NCI-H187 treated with DMSO at 0.1 percent for 48 hours (cell line): ENCODE measurements around the gene CCDC196.
"Not testable (repeated sequence)": the region's sequence is repeated elsewhere in the genome, so short reads cannot be mapped to it uniquely, and the experiment has no call there.

Source experiments
- DNase-seq: peaks from one replicate; lab custom pipeline; 2025; lab: John Stamatoyannopoulos, UW

CCDC196 gene

DNA sequence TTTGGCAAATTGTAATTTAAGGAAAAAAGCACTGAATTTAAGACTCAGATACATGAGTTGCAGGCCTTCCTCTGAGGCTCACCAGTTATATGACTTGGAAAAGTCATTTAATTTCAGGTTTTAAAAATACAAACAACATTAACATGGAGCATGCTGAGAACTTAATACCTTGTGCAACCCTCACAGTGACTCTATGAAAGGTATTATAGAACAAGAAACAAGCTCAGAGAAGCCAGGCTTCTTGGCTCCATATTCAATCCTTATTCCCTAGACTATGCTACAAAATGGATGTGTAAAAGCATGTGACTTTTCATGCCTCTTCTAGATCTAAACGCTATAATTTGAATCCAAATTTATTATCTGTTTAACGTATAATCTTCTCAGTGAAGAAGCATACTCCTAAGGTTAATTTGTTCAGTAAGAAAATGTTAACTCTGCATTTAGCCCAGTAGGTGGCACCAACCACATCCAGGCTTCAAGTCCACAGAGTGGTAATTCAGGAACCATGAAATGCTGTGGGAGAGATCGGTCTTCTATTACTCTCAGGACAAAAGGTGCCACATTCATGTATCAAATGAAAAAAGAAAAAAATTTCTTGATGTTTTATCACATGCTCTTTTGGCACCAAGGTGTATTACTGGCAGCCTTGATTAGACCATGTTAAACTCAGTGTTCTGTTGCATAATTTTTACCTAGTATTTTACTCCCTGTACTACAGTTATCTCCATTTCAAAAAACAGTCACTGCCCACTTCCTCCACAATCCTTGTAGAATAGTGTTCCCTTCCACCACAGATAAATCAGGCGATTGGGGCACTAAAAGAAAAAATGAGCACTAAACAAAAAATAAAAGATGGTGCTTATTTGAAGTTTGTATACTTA, 9.3 kb downstream of the CCDC196 start:
- DNase-seq = peak; percentile 68

- DNase-seq = no peak
These were observed 10.1 kb downstream of the CCDC196 start for GRCh38 chr14:66496188-66496807.

- no peak for DNase-seq
These were observed 10.7 kb downstream of the CCDC196 start for GRCh38 chr14:66496911-66497310.

- no peak for DNase-seq
These were observed 12.1 kb downstream of the CCDC196 start for GRCh38 chr14:66498311-66498710.

DNA sequence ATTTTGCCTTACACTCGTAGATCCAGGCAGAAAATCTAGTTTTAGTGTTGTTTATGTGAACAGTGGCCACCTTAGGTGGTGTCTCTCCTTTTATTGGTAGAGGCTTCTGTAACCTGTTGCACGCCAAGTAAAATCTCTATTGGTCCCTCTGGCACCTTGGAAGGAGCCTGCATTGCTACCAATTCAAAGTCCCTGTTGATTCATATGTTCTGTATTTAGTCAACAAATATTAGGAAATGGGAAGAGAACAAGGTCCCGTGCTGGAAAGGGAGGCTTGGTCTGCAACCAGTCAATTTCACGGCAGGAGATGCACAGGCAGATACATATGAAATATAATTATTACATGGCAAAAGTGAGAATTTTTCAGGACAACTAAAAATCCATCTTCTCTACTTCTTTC, 15.4 kb downstream of the CCDC196 start:
- DNase-seq = no peak

DNA sequence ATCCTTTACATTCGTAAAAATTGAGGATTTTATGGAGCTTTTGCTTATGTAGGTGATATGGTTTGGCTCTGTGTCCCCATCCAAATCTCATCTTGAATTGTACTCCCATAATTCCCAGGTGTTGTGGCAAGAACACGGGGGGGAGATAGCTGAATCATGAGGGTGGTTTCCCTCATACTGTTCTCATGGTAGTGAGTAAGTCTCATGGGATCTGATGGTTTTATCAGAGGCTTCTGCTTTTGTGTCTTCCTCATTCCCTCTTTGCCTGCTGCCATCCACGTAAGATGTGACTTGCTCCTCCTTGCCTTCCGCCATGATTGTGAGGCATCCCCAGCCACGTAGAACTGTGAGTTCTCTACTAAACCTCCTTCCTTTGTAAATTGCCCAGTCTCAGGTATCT, 16.7 kb downstream of the CCDC196 start:
- DNase-seq = not testable (repeated sequence)

DNA sequence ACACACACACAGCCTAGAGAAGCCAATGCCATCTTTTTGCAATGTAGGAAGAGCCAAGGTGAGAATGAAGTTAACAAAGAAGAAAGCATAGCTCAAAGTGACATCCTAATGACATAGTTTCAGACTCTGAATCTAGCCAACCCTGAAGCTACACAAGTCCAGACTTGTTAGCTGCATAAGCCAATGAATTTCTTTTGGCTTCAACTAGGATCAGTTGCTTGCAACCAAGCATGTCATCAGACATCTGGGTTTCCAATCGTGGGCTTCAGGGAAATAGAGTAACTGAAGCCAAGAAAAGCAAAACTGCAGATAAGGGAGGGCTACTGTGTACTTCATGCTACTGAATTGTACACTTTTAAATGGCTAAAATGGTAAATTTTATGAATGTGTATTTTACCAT, 17.4 kb downstream of the CCDC196 start:
- DNase-seq = no peak

DNA sequence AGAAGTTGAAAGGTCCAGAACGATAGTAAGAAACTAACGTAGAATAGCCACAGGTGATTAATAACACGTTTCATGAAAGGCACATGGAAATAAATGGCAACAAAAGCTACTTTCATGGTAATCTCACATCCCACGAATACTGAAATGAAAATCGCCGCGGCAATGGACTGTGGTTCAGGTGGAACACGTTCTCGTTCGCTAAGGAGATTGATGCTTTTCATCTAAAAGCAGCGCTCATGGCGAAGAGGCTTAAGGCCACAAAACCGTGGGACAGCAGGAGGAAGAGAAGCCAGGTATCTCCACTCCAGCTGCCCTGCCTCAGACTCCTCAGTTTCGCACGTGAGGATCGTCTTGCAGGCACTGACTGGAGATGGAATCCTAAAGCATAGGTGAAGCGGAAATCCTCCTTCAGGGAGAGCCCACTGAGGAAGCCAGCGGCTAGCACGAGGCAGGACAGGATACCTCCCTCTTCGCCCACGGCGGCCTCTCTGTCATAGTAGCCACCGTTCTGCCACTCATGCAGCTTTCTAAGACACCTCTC, 21.1 kb downstream of the CCDC196 start:
- peak; percentile 65 for DNase-seq

- peak; percentile 95 for DNase-seq
These were observed 21.8 kb downstream of the CCDC196 start, which contains the start of gene GPHN for GRCh38 chr14:66507722-66508546. Gene GPHN (plus strand): TSS chr14:66508147.

GRCh38 chr14:66508547-66508845, 22.3 kb downstream of the CCDC196 start:
- no peak for DNase-seq

- DNase-seq = no peak
These were observed 22.9 kb downstream of the CCDC196 start for GRCh38 chr14:66508846-66509621.

- no peak for DNase-seq
These were observed 23.7 kb downstream of the CCDC196 start for GRCh38 chr14:66509874-66510273.

DNA sequence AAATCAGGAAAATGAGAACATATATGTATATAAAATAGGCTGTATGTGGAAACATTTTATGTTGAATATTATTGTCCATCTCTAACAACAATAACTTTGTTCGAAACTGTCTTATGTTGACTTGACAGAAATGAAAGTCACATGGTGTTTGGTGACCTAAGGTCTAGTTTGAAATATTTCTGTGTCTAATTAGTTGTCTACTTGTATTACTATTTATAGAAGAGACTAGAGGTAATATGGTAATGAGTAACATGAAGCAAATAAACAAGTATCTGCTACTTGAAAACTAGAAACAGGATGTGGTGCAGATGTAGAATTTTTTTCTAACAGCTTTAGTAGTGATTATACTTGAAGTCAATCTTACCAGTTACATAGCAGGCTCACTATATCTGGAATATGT, 25.7 kb downstream of the CCDC196 start:
- no peak for DNase-seq

- DNase-seq = no peak
These were observed 28.0 kb downstream of the CCDC196 start for GRCh38 chr14:66514213-66514612.

GRCh38 chr14:66530526-66530925, 44.4 kb downstream of the CCDC196 start:
- DNase-seq = no peak

GRCh38 chr14:66539034-66539433, 52.9 kb downstream of the CCDC196 start:
- no peak for DNase-seq

GRCh38 chr14:66540038-66540437, 53.9 kb downstream of the CCDC196 start:
- DNase-seq = no peak

DNA sequence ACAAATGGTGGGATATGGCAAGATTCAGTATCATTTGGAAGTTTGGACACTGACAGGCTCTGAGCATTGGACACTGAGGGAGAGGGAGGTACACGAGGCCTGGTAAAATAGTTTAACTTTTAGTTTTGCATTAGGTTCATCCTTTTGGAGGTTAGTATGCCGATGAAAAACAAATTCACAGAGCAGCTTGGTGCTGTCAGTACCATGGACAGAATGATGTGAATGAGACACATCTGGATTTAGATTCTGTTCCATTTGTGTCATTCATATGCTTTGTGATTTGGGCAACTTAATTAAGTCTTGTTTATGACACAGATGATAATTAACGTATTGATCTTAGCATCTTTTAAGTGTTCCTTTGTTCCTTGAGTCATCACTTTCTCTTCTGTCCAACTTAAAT, 55.5 kb downstream of the CCDC196 start:
- no peak for DNase-seq

- no peak for DNase-seq
These were observed 57.8 kb downstream of the CCDC196 start for GRCh38 chr14:66543996-66544395.

DNA sequence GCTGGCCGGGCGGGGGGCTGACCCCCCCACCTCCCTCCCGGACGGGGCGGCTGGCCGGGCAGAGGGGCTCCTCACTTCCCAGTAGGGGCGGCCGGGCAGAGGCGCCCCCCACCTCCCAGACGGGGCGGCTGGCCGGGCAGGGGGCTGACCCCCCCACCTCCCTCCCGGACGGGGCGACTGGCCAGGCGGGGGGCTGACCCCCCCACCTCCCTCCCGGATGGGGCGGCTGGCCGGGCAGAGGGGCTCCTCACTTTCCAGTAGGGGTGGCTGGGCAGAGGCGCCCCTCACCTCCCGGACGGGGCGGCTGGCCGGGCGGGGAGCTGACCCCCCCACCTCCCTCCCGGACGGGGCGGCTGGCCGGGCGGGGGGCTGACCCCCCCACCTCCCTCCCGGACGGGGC, 59.0 kb downstream of the CCDC196 start:
- not testable (repeated sequence) for DNase-seq

GRCh38 chr14:66545751-66546150, 59.6 kb downstream of the CCDC196 start:
- DNase-seq = not testable (repeated sequence)
